GM12878 (cell line): ENCODE measurements around the gene GALK1. TPM values are rescaled to one million over a fixed set of nuclear protein-coding genes. Genes with fewer than 3 reads are reported as not detected.

Experiments used
- ATAC-seq: fragments of 200-7000 bp; cut with Tn5 transposase; 3 replicates; pipeline ENCODE4 v1.9.1; 2020; ENCODE audit warnings: mild to moderate bottlenecking, moderate library complexity
- BruUV-seq: library from RNA; stranded (reverse); fragments of 400-500 nt; replicated peaks from 2 replicates; lab custom pipeline; 2021; lab: Mats Ljungman, UMichigan
- CTCF ChIA-PET: fragments of 300-600 bp; sonication (Branson Sonifier 250); formaldehyde crosslinking; extraction: SDS; loops from one replicate; lab custom pipeline; 2021; ENCODE audit warnings: inconsistent platforms; lab: Yijun Ruan, JAX
- POLR2A ChIA-PET: fragments of 350-600 bp; formaldehyde crosslinking; extraction: SDS; loops from one replicate; lab custom pipeline; 2021; ENCODE audit warnings: inconsistent platforms; lab: Charles Lee
- RAD21 ChIA-PET: fragments of 300-600 bp; sonication (Branson Sonifier 250); formaldehyde crosslinking; loops from one replicate; lab custom pipeline; 2023; ENCODE audit warnings: antibody characterized with exemption; ENCODE audit not compliant: unreplicated experiment; lab: Charles Lee
- SMC1A ChIA-PET: fragments of 300-600 bp; sonication (Branson Sonifier 250); formaldehyde crosslinking; loops from one replicate; lab custom pipeline; 2023; ENCODE audit not compliant: unreplicated experiment, uncharacterized antibody; lab: Charles Lee
- DNase-seq: peaks from one replicate; pipeline ENCODE4 v3.0.0-alpha.2; 2011; ENCODE audit warnings: low read depth, low spot score
- FAIRE-seq: peaks from 3 replicates; lab custom pipeline; 2011; peaks lifted over from hg19 to GRCh38; lab: Jason Lieb, UNC
- H2AFZ ChIP-seq: 2 replicates; pipeline ENCODE4 v1.6.0; 2011; ENCODE audit warnings: low read depth, low read length, control low read depth; ENCODE audit not compliant: control insufficient read depth
- H3K27ac ChIP-seq: 2 replicates; pipeline ENCODE4 v1.5.1; 2011; ENCODE audit warnings: control low read depth; ENCODE audit not compliant: control insufficient read depth, insufficient read depth
- H3K27me3 ChIP-seq, 2 experiments: replicated peaks in 1 of 2; 2 replicates each; pipeline versions ENCODE4 v1.6.0 to v1.6.1; 2011; ENCODE audit warnings: low read length in 1 of 2; ENCODE audit not compliant: control insufficient read depth in 2 of 2, insufficient read depth in 2 of 2
- H3K36me3 ChIP-seq, 2 experiments: 2 replicates each; pipeline ENCODE4 v1.5.1; 2011; ENCODE audit warnings: low read length in 1 of 2; ENCODE audit not compliant: control insufficient read depth in 2 of 2, insufficient read depth in 2 of 2
- H3K4me1 ChIP-seq: 2 replicates; pipeline ENCODE4 v1.6.1; 2011; ENCODE audit warnings: mild to moderate bottlenecking, low read length, moderate library complexity, mixed read lengths; ENCODE audit not compliant: control insufficient read depth, insufficient read depth
- H3K4me2 ChIP-seq: 2 replicates; pipeline ENCODE4 v1.6.0; 2011; ENCODE audit warnings: control low read depth; ENCODE audit not compliant: control insufficient read depth, insufficient read depth
- H3K4me3 ChIP-seq: fragments of 200-600 bp; sonication (generic); 2 replicates; pipeline ENCODE4 v1.5.1; 2016
- H3K79me2 ChIP-seq: 2 replicates; pipeline ENCODE4 v1.6.0; 2011; ENCODE audit warnings: low read length; ENCODE audit not compliant: control insufficient read depth, insufficient read depth
- H3K9ac ChIP-seq: 2 replicates; pipeline ENCODE4 v1.8.0; 2011; ENCODE audit warnings: low read length, control low read depth, mixed read lengths; ENCODE audit not compliant: control insufficient read depth, insufficient read depth
- H3K9me3 ChIP-seq: replicated peaks from 3 replicates; pipeline ENCODE4 v1.5.1; 2011; ENCODE audit warnings: mild to moderate bottlenecking, low read length; ENCODE audit not compliant: control insufficient read depth, insufficient read depth
- H4K20me1 ChIP-seq: 2 replicates; pipeline ENCODE4 v1.6.0; 2011; ENCODE audit not compliant: control insufficient read depth, insufficient read depth
- BACH1 ChIP-seq: fragments of 450-650 bp; IDR thresholded peaks from 2 replicates; pipeline ENCODE4 v1.6.1; 2017; ENCODE audit warnings: mild to moderate bottlenecking, borderline replicate concordance
- BRCA1 ChIP-seq: IDR thresholded peaks from 2 replicates; pipeline ENCODE4 v1.6.1; 2011; ENCODE audit warnings: low read depth, low read length, improper control_type of control experiment
- FOXK2 ChIP-seq: fragments of 450-650 bp; IDR thresholded peaks from 2 replicates; pipeline ENCODE4 v1.6.1; 2017; ENCODE audit warnings: mild to moderate bottlenecking, moderate library complexity
- KDM1A ChIP-seq: fragments of 200-600 bp; sonication (generic); IDR thresholded peaks from 2 replicates; pipeline ENCODE4 v1.6.1; 2016; ENCODE audit warnings: borderline replicate concordance
- KLF5 ChIP-seq: fragments of 450-650 bp; IDR thresholded peaks from 2 replicates; pipeline ENCODE4 v1.6.1; 2014; ENCODE audit warnings: mild to moderate bottlenecking; ENCODE audit not compliant: partially characterized antibody
- PBX3 ChIP-seq: IDR thresholded peaks from 2 replicates; pipeline ENCODE4 v1.6.1; 2011; ENCODE audit warnings: mild to moderate bottlenecking, low read depth, low read length, moderate library complexity; ENCODE audit not compliant: insufficient replicate concordance
- RCOR1 ChIP-seq: conservative IDR thresholded peaks from 2 replicates; pipeline ENCODE4 v1.6.1; 2012; ENCODE audit warnings: low read depth, low read length, improper control_type of control experiment
- SIX5 ChIP-seq: IDR thresholded peaks from 2 replicates; pipeline ENCODE4 v1.6.1; 2011; ENCODE audit warnings: mild to moderate bottlenecking, low read depth, low read length, moderate library complexity; ENCODE audit not compliant: severe bottlenecking
- SREBF2 ChIP-seq: IDR thresholded peaks from 2 replicates; pipeline ENCODE4 v1.6.1; 2012; ENCODE audit warnings: mild to moderate bottlenecking, low read length
- STAT3 ChIP-seq: IDR thresholded peaks from 2 replicates; pipeline ENCODE4 v1.6.1; 2011; ENCODE audit warnings: low read depth, low read length, improper control_type of control experiment
- TARDBP ChIP-seq: IDR thresholded peaks from 2 replicates; pipeline ENCODE4 v1.6.1; 2016; ENCODE audit warnings: borderline replicate concordance
- USF2 ChIP-seq: IDR thresholded peaks from 2 replicates; pipeline ENCODE4 v1.6.1; 2011; ENCODE audit warnings: low read depth, low read length, improper control_type of control experiment, borderline replicate concordance
- WGBS: methylation state at CpG from one replicate; pipeline ENCODE4 v1.1.6; 2016; ENCODE audit warnings: low lambda C conversion rate; ENCODE audit not compliant: insufficient replicate concordance, insufficient coverage; ENCODE audit errors: missing lambda C conversion rate; 5-methylcytosine and 5-hydroxymethylcytosine counted together
- in situ Hi-C: fragments of 300-500 bp; cut with MboI; formaldehyde crosslinking; loops from 9 replicates; pipeline ENCODE4 v1.14.3; 2018; ENCODE audit warnings: mixed read lengths
- intact Hi-C: fragments of 100-400 bp; cut with micrococcal nuclease; formaldehyde crosslinking; loops from one replicate; pipeline ENCODE4 v1.14.2; 2022; ENCODE audit not compliant: unreplicated experiment
- polyA plus RNA-seq, 11 experiments: library from polyadenylated mRNA; depleted of rRNA in 4 of 11; unstranded in 6 of 11; stranded (reverse) in 5 of 11; fragments of >200 nt; fragmentation: Nextera tagmentation in 4 of 11; fragmentation: Illumina TruSeq in 1 of 11; extraction: Ambion mirVana in 4 of 11; extraction: Trizol in 1 of 11; gene quantifications; 1 replicate in 1 of 11; 2 replicates in 10 of 11; pipeline versions ENCODE4 v1.2.1 to v1.2.3, GENCODE V29; 2011 to 2016; ENCODE audit warnings: inconsistent platforms in 2 of 11, missing spikeins in 2 of 11, low read depth in 1 of 11
- total RNA-seq, 4 experiments: library from RNA; depleted of rRNA in 3 of 4; stranded (reverse); fragments of >200 nt in 3 of 4; fragmentation: Illumina TruSeq in 1 of 4; extraction: Trizol in 1 of 4; gene quantifications; 2 replicates each; pipeline versions ENCODE4 v1.2.1 to v1.2.3, GENCODE V29; 2013 to 2021
- TF ChIP-seq, protein P1 (sequence below): fragments of 450-650 bp; IDR thresholded peaks from 2 replicates; pipeline ENCODE4 v1.6.1; 2017; ENCODE audit warnings: borderline replicate concordance

Gene GALK1
- total and polyA plus RNA-seq, 10 of the 15 experiments (the other 5 are each of a cell fraction or from before 2014, with no cell fraction given) = 0.21 to 43.8 (median 21.4) TPM

DNA sequence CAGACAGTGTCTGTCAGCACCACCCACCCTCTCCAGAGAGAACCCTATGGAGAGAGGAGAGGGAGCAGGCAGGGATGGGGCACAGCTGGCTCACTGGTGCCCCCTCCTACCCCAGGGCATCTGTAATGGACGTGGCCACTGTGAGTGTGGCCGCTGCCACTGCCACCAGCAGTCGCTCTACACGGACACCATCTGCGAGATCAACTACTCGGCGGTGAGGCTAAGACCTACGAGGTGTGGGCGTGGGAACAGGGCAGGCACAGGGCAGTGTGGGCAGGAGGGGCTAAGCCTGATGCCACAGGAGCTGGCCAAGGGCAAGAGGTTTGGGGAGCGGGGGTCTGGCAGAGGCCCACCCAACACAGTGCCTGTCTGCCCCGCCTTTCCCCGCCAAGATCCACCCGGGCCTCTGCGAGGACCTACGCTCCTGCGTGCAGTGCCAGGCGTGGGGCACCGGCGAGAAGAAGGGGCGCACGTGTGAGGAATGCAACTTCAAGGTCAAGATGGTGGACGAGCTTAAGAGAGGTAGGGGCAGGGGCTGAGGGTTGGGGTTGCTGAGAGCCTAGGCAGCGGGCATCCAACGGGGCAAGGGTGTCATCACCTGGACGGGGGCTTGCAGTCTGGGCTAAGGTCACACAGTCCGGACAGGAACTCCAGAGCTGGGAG, 28.7 kb downstream of the GALK1 start:
- in situ Hi-C loops = no loop called here
- ChIA-PET CTCF (interaction anchor here (6.0 kb wide), 1 partner anchor 12 kb away, joined by 48 read pairs; no protein-coding TSS in a partner anchor), POLR2A (no interaction called here), SMC1A (no interaction called here), RAD21 (no interaction called here)
- Histone ChIP-seq H3K9ac (no peak overlapping the region), H3K36me3 (no peaks in the 10 kb centered on the region), H3K9me3 (no peaks in the 10 kb centered on the region; the same call in 2 of the 3 replicates), H3K4me3 (no peak overlapping the region), H3K27ac (no peak overlapping the region), H3K4me2 (no peak overlapping the region), H3K27me3 (no peaks in the 10 kb centered on the region), H4K20me1 (no peaks in the 10 kb centered on the region), H3K79me2 (no peaks in the 10 kb centered on the region), H2AFZ (no peak overlapping the region), H3K4me1 (peaks cover 7% of the 10 kb centered on the region)
- WGBS = 66% methylated on average over 26 of the region's 26 CpGs
- intact Hi-C loops = no loop called here
- no TSS peak for BruUV-seq
- no peak for TF ChIP-seq STAT3
- FAIRE-seq (no peak), ATAC-seq (no peak), DNase-seq (no peak)

DNA sequence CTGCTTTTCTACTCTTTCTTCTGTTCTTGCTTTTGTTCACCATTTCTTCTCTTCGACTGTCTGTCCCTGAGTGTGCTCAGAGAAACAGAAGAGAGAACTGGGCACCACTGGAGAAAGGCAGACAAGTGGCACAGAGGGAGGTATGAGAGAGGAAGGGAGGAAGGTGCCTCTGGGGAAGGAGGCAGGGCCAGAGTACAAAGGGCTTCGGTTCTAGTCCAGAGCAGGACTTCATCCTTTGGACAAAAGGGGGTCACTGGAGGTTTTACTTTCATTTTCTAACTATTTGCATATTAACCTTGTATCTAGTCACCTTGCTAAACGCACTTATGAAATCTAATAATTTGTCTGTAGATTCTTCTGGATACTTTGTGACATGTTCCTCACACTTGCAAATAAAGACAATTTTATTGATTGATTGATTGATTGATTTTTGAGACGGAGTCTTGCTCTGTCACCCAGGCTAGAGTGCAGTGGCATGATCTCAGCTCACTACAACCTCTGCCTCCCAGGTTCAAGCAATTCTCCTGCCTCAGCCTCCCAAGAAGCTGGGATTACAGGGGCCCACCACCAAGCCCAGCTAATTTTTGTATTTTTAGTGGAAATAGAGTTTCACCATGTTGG, 30.2 kb downstream of the GALK1 start:
- H3K4me2 ChIP-seq = no peak overlapping the region
- in situ Hi-C loops (no loop called here), intact Hi-C loops (no loop called here)
- DNase-seq (no peak), FAIRE-seq (peak; percentile 7), ATAC-seq (peak; percentile 45)
- no peak overlapping the region for H3K27ac ChIP-seq
- peaks cover 7% of the 10 kb centered on the region for H3K4me1 ChIP-seq
- ChIA-PET SMC1A (no interaction called here), CTCF (interaction anchor here (0.8 to 6.0 kb wide), 3 partner anchors 14 to 102 kb away, joined by 4 to 48 read pairs (median 4); no protein-coding TSS in a partner anchor), RAD21 (interaction anchor here (0.8 kb wide), 1 partner anchor 101 kb away, joined by 3 read pairs; the partner anchor contains the start of gene SMIM5), POLR2A (no interaction called here)
- BruUV-seq = no TSS peak
- no peaks in the 10 kb centered on the region for H3K79me2 ChIP-seq
- 32% methylated on average over 4 of the region's 4 CpGs for WGBS
- no peaks in the 10 kb centered on the region for H4K20me1 ChIP-seq
- no peak overlapping the region for H3K4me3 ChIP-seq
- H3K9ac ChIP-seq = 0 out of 2 replicates have a peak overlapping the region, but pooled peaks have one; percentile 28
- H3K36me3 ChIP-seq = no peaks in the 10 kb centered on the region
- H3K9me3 ChIP-seq = no peaks in the 10 kb centered on the region; the same call in 2 of the 3 replicates
- H2AFZ ChIP-seq = peak overlapping the region; percentile 77
- no peaks in the 10 kb centered on the region for H3K27me3 ChIP-seq
- TF ChIP-seq KDM1A = no peak
- no peak for TF ChIP-seq USF2
- no peak for TF ChIP-seq SREBF2
- TF ChIP-seq BRCA1 = no peak
- TF ChIP-seq RCOR1 = no peak
- TF ChIP-seq TARDBP = no peak
- no peak for TF ChIP-seq FOXK2
- TF ChIP-seq, protein P1, sequence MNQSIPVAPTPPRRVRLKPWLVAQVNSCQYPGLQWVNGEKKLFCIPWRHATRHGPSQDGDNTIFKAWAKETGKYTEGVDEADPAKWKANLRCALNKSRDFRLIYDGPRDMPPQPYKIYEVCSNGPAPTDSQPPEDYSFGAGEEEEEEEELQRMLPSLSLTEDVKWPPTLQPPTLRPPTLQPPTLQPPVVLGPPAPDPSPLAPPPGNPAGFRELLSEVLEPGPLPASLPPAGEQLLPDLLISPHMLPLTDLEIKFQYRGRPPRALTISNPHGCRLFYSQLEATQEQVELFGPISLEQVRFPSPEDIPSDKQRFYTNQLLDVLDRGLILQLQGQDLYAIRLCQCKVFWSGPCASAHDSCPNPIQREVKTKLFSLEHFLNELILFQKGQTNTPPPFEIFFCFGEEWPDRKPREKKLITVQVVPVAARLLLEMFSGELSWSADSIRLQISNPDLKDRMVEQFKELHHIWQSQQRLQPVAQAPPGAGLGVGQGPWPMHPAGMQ = no peak
- no peak for TF ChIP-seq BACH1
- TF ChIP-seq SIX5 = no peak
- TF ChIP-seq KLF5 = no peak
- TF ChIP-seq PBX3 = no peak
